SIG-M5 (cell line): ENCODE results near the gene RMND5B.
"Not testable (repeated sequence)": the region's sequence is repeated elsewhere in the genome, so short reads cannot be mapped to it uniquely, and the experiment has no call there.

Source experiments
- DNase-seq: peaks from one replicate; lab custom pipeline; 2025; lab: John Stamatoyannopoulos, UW

The RMND5B gene

GRCh38 chr5:178130576-178131445 is at the start of gene RMND5B:
TSS of gene RMND5B (plus strand) at chr5:178131014. CDS start at chr5:178138120, 7,106 bp downstream.
- DNase-seq, result peak; percentile 14

- DNase-seq, result no peak
Measured at GRCh38 chr5:178081571-178082243, 49.1 kb upstream of the RMND5B start.

- DNase-seq, result no peak
Measured at GRCh38 chr5:178083922-178084321, 46.9 kb upstream of the RMND5B start.

- no peak for DNase-seq
Measured at GRCh38 chr5:178085316-178085715, 45.5 kb upstream of the RMND5B start.

GRCh38 chr5:178086266-178086665 is 44.5 kb upstream of the RMND5B start:
- no peak for DNase-seq

GRCh38 chr5:178087199-178087598 is 43.6 kb upstream of the RMND5B start:
- DNase-seq, result not testable (repeated sequence)

GRCh38 chr5:178090856-178091255 is 40.0 kb upstream of the RMND5B start:
- no peak for DNase-seq

GRCh38 chr5:178093134-178093533 is 37.7 kb upstream of the RMND5B start:
- no peak for DNase-seq

- no peak for DNase-seq
Measured at GRCh38 chr5:178094345-178094744, 36.5 kb upstream of the RMND5B start.

GRCh38 chr5:178098685-178099084 is 32.1 kb upstream of the RMND5B start:
- no peak for DNase-seq

- no peak for DNase-seq
Measured at GRCh38 chr5:178103612-178104011, 27.2 kb upstream of the RMND5B start.

- DNase-seq, result no peak
Measured at GRCh38 chr5:178104492-178104891, 26.3 kb upstream of the RMND5B start.

- DNase-seq, result no peak
Measured at GRCh38 chr5:178106086-178106485, 24.7 kb upstream of the RMND5B start.

- no peak for DNase-seq
Measured at GRCh38 chr5:178106556-178107239, 24.1 kb upstream of the RMND5B start.

GRCh38 chr5:178107756-178108310 is 23.0 kb upstream of the RMND5B start:
- DNase-seq, result no peak

- no peak for DNase-seq
Measured at GRCh38 chr5:178108446-178108845, 22.4 kb upstream of the RMND5B start.

GRCh38 chr5:178108966-178109365 is 21.8 kb upstream of the RMND5B start:
- no peak for DNase-seq

GRCh38 chr5:178110511-178110910 is 20.3 kb upstream of the RMND5B start:
- no peak for DNase-seq

GRCh38 chr5:178111925-178112324 is 18.9 kb upstream of the RMND5B start:
- no peak for DNase-seq

GRCh38 chr5:178112545-178112944 is 18.3 kb upstream of the RMND5B start:
- no peak for DNase-seq

GRCh38 chr5:178113141-178113787 is 17.6 kb upstream of the RMND5B start, which contains the start of gene N4BP3:
TSS of gene N4BP3 (plus strand) at chr5:178113532. CDS start at chr5:178119584, 6,052 bp downstream.
- DNase-seq, result no peak

GRCh38 chr5:178113841-178114324 is 16.9 kb upstream of the RMND5B start:
- DNase-seq, result no peak
